ENCODE results near the gene RAB36. TPM values are rescaled to one million over a fixed set of nuclear protein-coding genes. Genes with fewer than 3 reads are reported as not detected.

Gene RAB36, protein sequence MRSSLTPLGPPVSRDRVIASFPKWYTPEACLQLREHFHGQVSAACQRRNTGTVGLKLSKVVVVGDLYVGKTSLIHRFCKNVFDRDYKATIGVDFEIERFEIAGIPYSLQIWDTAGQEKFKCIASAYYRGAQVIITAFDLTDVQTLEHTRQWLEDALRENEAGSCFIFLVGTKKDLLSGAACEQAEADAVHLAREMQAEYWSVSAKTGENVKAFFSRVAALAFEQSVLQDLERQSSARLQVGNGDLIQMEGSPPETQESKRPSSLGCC
- 1.1 TPM for total RNA-seq

DNA sequence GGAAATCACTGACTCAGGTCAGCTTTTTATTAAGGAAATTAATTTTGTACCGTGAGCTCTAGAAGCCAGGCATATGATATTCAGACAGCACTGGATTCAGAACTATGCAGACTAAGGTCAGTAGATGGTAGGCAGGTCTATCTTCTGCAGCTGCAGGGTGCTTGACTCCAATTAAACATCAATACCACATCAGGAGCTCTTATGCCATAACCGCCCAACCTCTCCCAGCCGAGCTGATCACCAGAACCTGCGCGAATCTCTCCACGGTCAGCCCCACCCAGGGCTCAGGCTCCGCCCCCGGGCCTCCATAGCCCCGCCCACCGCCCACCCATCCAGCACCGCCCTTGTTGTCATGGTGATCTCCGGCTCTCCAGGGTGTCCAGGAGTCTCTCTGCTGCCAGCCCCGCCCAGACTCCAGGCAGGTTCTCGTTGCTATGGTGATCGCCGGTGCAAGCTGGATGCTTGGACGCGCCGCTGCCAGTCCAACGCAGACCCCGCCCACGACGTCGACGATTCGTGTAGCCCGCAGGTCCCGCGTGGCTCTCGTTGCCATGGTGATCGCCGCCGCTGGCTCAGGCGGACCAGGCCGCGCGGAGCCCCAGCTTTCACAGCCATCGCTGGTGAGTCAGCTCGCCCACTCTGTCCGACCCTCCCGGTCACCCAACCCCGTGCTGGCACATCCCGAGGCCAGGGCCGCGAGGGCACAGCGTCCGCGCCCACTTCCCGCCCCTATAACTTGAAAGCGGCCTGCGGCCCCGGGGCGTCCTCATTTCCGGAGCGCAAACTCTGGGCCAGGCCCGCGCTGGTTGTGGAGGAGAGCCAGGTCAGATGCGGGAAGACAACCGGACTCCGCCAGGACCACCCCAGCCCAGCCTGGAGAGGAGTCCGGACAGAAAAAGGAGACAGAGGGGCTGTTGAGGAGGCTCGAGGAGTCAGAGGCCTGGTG is at the start of gene RAB36:
RAB36 (plus strand) TSS at position 546 of the 946 bp plus-strand sequence. CDS start 1,140 bp downstream, outside the sequence.
- DNase-seq (ENCODE audit: low read depth in 2 of 3, low spot score in 2 of 3): peak; percentile 89 to 95 (median 91)

DNA sequence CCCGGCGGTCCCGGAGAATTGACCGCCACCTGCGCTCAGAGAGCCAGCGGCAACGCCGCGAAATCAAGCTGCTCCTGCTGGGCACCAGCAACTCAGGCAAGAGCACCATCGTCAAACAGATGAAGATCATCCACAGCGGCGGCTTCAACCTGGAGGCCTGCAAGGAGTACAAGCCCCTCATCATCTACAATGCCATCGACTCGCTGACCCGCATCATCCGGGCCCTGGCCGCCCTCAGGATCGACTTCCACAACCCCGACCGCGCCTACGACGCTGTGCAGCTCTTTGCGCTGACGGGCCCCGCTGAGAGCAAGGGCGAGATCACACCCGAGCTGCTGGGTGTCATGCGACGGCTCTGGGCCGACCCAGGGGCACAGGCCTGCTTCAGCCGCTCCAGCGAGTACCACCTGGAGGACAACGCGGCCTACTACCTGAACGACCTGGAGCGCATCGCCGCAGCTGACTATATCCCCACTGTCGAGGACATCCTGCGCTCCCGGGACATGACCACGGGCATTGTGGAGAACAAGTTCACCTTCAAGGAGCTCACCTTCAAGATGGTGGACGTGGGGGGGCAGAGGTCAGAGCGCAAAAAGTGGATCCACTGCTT is 49.4 kb upstream of the RAB36 start:
- DNase-seq (ENCODE audit: low read depth in 2 of 3, low spot score in 2 of 3): no peak

DNA sequence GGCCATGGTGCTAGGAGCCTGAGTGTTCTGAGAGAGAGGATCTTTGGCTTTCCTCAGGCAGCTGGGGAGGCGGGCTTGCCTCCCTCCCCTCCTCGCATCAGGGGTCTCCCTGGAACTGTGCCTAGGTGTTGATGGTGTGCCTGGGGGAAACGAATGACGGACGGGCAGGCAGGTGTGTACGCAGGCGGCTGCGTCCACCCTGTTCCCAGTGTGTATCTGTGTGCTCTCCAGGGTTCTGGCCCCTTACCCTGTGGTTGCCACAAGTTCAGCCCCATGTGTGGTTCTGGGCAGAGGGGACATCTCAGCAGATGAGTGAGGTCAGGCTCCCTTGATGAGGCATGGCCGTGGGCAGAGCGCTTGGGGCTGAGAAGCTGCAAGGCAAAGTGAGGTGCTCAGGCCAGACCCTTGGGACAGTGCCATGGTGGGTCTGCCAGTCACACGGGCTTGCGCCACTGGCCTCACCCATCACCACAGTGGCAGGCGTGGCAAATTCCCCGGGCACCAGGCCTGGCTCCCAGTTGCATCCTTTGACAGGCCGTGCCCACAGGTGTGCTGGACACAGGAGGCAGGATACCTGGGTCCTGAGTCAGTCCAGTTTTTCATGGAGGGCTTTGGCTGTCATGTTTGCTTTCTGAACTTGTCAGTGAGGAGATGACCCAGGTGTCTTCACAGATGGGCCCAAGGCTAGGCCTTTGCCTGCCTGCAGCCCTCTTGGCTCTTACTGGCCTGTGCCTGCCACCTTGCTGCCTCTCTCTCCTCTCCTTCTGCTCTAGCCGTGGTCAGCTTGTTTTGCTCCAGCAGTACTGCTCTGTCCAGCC is 47.7 kb upstream of the RAB36 start:
- no peak for DNase-seq (ENCODE audit: low read depth in 2 of 3, low spot score in 2 of 3)

DNA sequence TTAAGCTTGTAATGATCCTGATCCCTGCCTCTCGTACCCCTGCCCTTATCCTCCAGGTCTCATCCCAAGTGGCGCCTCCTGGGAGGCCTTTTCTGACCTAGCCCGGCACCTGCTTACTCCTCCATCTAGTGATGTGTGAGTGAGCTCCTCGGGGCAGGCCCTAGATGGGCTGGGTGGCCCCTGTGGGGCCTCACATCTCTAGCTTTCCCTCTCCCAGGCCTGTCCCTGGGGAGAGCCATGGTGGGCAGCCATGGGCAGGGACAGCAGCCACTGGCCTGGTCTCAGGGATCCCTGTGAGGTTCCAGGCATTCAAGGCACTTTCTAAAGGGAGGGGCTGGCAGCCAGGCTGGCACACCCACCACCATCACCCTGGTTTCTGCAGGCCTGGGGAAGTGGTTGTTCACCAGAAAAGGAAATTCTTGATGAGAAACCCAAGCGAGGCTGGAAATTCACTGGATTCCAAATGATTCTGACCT is 47.0 kb upstream of the RAB36 start:
- no peak for DNase-seq (ENCODE audit: low read depth in 2 of 3, low spot score in 2 of 3)

DNA sequence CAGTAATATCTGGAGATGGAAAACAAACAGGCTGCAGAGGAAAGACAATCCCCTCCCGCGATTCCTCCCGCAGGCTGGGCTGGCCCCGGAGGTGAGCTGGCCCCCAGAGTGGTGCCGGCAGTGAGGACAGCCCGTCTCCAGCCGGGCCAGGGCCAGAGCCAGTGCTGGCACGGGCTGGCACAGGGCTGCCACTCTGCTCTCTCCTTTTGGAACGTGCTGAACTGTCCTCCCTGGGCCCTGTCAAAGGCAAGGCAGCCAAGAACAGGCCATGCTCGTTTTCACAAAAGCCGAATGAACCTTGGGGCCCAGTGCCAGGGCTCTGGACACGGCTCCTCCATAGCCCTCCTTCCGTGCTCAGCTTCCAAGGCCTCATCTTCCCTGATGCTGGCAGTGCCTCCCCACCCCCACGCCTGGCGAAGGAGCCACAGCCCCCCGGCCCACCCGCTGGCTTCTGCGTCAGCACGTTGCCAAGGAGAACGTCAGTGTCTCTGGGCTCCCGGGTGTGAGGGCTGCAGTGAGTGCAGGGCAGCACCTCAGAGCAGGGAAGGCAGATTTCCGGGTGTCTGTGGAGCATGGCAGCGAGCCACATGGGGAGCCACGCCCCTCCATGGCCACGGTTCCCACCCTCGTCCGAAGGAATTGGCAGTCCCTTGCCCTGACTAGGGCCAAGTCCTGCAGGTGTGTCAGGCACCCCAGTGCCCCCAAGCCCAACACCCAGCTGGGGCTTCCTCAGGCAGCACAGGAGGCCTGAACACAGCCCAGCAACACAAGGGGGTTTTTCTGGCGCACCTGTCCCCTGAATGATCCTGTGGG is 46.4 kb upstream of the RAB36 start:
- DNase-seq (ENCODE audit: low read depth in 2 of 3, low spot score in 2 of 3): no peak

DNA sequence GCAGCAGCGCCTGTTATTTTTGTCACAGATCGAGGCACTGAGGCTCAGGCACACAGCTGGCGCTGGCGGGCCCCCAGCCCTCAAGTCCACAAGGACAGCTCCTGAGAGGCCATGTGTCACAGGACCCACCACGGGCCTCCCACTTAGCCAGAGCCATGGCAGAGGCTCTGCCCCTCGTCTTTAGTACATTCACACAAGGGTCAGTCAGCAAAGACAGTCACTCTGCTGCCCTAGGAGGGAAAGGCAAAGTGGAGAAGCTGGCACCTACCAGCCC is 45.8 kb upstream of the RAB36 start:
- DNase-seq (ENCODE audit: low read depth in 2 of 3, low spot score in 2 of 3): no peak

DNA sequence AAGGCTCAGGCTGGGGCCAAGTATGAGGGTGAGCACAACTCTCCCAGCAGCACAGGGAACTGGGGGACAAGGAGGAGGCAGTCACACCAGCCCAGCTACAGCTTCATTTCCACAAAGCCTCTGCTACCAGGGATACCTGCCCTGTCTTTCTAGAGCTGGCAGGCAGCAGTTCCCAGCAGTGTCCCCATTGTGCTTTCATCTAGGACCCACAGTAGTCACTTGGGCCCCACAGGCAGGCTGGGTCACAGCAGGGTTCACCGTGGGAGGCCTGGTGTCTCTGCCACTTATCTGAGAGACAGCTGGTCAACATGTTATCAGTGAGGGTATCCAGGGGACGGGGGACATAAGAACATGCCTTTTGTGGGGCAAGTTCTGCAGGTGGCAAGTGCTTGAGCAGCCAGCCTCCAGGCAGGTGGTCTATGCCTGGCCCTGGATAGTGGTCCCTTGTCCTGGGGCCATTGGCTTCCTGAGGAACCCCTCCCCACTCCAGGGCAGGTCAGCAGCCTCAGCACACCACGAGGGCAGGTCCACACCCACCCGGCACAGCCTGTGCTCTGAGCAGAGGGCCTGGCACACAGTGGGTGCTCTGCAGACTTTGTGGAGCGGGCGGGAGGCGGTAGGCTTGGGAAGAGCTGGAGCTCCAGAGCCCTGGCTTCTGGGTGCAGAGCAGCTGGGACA is 45.0 kb upstream of the RAB36 start:
- no peak for DNase-seq (ENCODE audit: low read depth in 2 of 3, low spot score in 2 of 3)

DNA sequence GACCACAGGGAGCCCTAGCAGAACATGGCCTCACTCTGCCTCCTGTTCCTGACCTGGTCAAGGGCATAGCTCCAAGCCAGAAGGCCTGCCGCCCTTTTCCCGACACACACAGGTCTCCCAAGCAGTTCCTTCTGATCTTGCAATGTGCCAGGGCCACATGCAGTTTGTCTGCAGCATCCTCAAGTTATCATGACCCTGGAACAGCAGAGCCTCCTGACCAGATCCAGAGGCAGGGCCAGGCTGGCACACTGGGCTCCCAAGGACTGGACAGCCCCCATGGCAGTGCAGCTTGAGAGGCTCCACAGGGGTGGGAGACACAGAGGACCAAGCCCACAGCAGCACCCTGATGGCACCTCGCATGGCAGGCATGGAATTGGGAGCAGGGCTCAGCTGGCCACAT is 43.8 kb upstream of the RAB36 start:
- DNase-seq (ENCODE audit: low read depth in 2 of 3, low spot score in 2 of 3): no peak

DNA sequence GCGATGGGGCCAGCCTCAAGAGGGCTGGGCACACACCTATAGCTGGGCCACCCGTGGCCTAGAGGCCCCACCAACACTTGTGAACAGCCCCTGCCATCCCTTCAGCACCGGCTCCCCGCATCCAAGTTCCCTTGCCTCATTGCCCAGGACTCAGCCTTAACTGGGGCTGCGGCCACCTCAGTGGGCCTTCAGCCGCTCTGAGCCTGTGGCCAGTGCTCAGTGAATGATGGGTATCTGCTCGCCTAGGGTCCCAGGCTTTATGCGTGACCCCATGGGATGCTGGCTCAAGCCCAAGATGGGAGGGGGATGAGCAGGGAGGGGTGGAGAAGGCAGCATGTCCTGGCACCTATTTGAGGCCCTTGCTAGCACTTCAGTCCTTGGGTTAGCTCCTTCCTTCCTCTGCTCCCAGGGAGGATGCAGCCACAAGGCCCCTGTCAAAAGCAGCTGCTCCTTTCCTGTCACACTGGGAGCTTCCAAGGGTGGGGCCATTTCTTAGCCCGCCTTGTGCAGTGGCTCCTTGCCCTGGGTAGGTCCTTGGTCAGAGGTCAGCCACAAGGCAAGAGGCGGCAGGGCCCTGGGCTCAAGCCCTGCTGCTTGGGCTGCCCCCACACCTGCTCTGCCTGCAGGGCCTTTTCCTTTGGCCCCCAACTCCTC is 43.1 kb upstream of the RAB36 start:
- no peak for DNase-seq (ENCODE audit: low read depth in 2 of 3, low spot score in 2 of 3)

DNA sequence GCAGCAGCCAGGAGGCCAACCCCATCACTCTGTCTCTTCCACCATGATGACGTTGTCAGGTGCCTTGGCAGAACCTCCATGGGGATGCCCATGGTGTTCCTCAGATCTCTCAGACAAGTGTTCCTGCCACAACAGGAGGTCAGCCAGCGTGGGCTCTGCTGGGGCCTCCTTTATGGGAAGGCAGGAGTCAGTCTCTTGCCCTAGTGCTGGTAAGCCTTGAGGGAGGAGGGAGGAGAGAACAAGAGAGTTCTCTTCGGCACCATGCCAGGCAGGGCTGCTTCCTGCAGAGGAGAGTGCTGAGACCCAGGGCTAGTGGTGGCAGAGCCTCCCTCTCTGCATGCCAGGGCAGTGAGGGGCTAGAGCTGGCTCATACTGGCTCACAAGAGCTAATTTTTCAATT is 42.5 kb upstream of the RAB36 start:
- peak in 1 of 3 donors; percentile 29 for DNase-seq (ENCODE audit: low read depth in 2 of 3, low spot score in 2 of 3)

DNA sequence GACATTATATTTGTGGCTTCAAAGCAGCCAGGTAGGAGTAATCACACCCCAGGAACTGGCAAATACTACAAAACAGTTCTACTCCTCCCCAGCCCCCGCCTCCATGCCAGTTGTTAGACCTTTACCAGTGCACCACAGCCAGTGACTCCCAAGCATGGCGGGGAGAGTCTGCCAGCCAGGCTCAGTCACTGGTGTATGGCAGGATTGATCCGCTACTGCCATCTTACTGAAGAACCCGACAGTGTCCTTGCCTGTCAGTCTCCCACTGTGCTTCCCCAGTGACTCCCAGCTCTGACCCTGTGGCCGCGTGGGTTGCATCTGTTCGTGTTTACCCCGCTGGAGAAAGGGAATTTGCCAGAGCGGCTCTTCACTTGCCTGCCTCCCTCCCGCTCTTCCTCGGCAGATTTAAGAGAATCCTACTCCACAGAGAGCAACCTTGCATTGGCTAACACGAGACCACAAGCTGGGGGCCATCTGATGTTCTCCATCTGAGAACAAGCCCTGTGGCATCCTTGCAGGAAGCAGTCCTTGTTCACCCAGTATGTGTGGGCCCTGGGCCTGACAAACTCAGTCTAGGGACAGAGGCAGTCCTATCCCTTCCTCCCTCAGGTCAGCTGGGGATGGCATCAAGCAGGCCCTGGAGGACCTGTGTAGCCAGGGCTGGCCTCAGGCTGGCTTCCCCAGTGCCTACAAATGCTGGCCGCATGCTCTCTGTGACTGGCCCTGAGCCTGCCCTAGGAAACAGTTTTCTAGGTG is 41.9 kb upstream of the RAB36 start:
- DNase-seq (ENCODE audit: low read depth in 2 of 3, low spot score in 2 of 3): no peak

DNA sequence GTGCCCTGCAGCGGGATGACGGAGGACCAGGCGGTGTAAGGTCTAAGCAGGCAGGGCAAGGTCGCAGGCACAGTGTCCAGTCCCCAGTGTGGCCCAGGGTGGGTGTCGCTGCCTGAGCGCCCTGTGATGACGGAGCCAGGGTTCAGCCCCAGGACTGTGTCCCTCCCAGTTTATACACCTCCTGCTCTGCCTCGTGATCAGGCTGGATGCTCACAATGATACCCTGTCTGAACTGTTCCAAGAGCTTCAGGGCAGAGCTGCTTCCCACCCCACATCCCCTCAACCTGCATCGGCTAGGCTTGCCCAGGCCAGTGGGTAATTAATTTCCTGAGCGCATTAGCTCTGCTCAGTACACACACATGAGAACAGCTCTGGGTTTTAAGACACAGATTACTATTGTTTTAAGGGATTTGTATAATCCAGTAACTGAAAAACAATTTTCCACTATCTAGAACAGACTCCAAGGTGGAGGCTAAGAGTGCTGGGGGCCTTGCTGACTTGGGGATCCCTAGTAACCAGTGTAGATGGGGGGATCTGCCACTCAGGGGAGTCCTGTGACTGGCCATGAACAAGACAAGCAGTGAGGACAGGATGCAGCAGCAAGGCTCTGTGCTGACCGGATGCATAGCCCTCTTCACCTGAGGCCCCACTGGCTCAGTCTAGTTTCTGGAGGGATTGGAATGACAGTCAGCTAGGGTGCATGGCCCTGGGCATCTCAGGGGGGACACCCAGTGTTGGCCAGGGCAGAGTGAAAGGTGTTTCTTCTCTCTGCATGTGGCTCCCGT is 40.9 kb upstream of the RAB36 start:
- DNase-seq (ENCODE audit: low read depth in 2 of 3, low spot score in 2 of 3): no peak

DNA sequence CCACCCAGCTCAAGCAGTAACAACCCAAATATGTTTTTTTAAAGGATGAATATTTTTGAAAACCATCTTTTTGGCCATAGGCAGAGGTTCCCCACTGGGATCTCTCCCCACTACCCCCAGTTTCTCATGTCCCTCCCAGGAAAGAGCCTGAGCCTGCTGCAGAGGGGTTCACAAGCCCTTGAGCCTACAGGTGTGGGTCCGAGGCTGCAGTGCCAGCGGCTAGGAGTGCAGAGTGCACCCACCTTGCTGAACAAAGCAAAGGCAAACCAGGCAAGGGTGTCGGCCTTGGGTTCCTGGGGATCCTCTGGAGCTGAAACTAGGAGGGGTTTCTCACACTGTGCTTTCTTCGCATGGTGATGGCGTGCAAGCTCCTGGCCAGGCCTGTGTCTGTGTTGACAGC is 40.0 kb upstream of the RAB36 start:
- DNase-seq (ENCODE audit: low read depth in 2 of 3, low spot score in 2 of 3): no peak

DNA sequence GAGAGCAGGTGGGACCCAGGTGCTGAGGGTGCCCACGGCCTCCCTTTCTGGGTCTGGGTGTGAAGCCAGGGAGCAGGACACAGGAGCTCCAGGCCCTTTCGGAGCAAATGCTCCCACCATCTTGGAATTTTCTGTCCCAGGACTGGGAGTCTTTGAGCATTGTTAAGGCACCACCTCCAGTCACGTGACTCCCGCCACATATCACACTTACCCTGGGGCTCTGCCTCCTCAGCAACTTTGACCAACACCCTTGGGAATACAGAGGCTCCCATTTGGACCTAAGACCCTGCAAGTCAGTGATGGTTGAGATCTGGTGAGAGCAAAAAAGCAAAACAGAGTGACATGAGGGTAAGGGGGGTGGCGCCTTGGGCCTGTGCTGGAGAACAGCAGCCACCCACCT is 39.4 kb upstream of the RAB36 start:
- no peak for DNase-seq (ENCODE audit: low read depth in 2 of 3, low spot score in 2 of 3)

DNA sequence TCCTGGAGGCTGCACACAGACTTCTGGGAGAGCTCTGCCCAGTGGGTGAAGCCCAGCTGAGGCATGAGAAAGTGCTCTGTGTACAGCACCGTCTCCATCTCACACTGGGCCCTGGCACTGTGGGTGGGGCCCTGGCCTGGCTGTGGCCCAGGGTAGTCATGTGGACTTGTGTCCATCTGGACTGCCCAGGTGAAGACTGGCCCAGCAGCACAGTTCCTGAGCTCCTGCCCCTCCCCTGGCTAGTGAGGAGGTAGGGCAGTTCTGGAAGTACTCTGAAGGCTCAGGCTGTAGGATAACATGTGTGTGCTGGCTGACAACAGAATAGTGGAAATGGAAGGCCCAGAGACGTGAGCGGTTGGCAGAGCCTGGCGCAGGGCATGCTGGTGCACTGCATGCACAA is 38.9 kb upstream of the RAB36 start:
- DNase-seq (ENCODE audit: low read depth in 2 of 3, low spot score in 2 of 3): no peak

DNA sequence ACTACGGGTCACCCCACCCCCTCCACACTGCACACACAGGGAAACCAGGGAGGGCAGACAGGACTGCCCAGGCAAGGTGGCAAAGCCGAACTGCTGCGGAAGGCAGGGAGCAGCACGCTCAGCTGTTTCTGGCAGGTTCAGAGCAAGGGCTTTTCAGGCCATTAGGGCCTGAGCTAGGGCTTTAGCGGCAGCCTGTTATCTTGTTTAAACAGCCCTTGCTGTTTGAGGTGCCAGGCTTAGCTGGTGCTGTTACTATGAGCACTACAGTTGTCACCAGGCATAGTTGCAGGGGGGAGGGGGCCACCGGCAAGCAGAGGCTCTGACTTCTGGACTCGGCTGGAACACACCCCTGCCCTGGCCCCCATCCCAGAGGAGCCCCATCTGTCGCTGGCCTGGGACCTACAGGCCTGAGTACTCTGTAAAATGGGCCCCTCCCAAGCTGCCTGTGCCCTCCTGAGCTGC is 38.3 kb upstream of the RAB36 start:
- no peak for DNase-seq (ENCODE audit: low read depth in 2 of 3, low spot score in 2 of 3)
